ENCODE results near the gene ARL17A.
"Not testable (repeated sequence)": the region's sequence is repeated elsewhere in the genome, so short reads cannot be mapped to it uniquely, and the experiment has no call there.

DNA sequence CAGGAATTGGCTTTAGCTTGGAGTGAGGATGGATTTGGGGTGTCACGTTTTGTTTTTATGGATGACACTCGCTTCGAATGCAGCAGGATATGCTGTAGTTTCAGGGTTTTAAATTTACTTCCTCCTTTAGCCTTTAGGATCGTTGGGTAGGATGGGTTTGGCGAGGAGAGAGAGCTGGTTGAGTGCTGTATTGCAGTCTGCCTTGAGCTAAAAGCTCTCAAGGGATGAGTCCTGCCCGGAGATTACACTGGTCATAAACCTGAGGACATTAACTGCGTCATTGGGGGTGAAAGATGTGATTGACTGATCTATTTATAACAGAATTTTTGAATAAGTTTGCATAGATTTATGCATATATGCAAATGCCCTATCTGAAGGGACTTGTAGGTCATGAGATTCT lies 11.8 kb upstream of the ARL17A start:
- TF ChIP-seq, protein P1, sequence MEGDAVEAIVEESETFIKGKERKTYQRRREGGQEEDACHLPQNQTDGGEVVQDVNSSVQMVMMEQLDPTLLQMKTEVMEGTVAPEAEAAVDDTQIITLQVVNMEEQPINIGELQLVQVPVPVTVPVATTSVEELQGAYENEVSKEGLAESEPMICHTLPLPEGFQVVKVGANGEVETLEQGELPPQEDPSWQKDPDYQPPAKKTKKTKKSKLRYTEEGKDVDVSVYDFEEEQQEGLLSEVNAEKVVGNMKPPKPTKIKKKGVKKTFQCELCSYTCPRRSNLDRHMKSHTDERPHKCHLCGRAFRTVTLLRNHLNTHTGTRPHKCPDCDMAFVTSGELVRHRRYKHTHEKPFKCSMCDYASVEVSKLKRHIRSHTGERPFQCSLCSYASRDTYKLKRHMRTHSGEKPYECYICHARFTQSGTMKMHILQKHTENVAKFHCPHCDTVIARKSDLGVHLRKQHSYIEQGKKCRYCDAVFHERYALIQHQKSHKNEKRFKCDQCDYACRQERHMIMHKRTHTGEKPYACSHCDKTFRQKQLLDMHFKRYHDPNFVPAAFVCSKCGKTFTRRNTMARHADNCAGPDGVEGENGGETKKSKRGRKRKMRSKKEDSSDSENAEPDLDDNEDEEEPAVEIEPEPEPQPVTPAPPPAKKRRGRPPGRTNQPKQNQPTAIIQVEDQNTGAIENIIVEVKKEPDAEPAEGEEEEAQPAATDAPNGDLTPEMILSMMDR (IDR thresholded peaks at IDR 0.05): not testable (repeated sequence)
- TF ChIP-seq POLR2A, POLR2AphosphoS5 (IDR thresholded peaks at IDR 0.05): not testable (repeated sequence)

All from breast epithelium (tissue), 3 donors.